Tibial artery (tissue), 4 donors: ENCODE measurements around the gene CCDC181.

Source experiments
- DNase-seq, 2 donors: peaks; one replicate each; pipeline ENCODE4 v3.0.0-alpha.2; 2019
- H3K27ac ChIP-seq, 2 donors: fragments of 200-600 bp; sonication (generic) in 1 of 2; 1 replicate in 1 of 2; 2 replicates in 1 of 2; pipeline ENCODE4 v1.5.1; 2018 to 2019; ENCODE audit warnings: mild to moderate bottlenecking in 1 of 2
- H3K27me3 ChIP-seq, 2 donors: fragments of 200-600 bp; sonication (generic) in 1 of 2; one replicate each; pipeline versions ENCODE4 v1.5.1 to v1.6.0; 2016 to 2019
- H3K36me3 ChIP-seq, 3 donors: fragments of 200-600 bp; sonication (generic) in 2 of 3; one replicate each; pipeline ENCODE4 v1.5.1; 2016 to 2019; ENCODE audit warnings: mild to moderate bottlenecking in 2 of 3
- H3K4me1 ChIP-seq, 4 donors: fragments of 200-600 bp; sonication (generic) in 2 of 4; 1 replicate in 3 of 4; 2 replicates in 1 of 4; pipeline ENCODE4 v1.5.1; 2016 to 2019
- H3K4me3 ChIP-seq, 2 donors: fragments of 200-600 bp; sonication (generic) in 1 of 2; 1 replicate in 1 of 2; 2 replicates in 1 of 2; pipeline ENCODE4 v1.5.1; 2018 to 2019; ENCODE audit warnings: mild to moderate bottlenecking in 2 of 2
- H3K9me3 ChIP-seq, 3 donors: fragments of 200-600 bp; sonication (generic) in 1 of 3; one replicate each; pipeline ENCODE4 v1.5.1; 2016 to 2019
- intact Hi-C: fragments of 100-400 bp; cut with DNase I; formaldehyde crosslinking; loops from one replicate; pipeline ENCODE4 v1.15.0; 2023; ENCODE audit warnings: low total_unique reads
- TF ChIP-seq, protein P1 (sequence below), 2 experiments: fragments of 200-600 bp in 1 of 2; fragments of 450-650 bp in 1 of 2; IDR thresholded peaks; one replicate each; pipeline ENCODE4 v1.5.1; 2017 to 2019; ENCODE audit warnings: antibody characterized with exemption in 2 of 2, mild to moderate bottlenecking in 1 of 2, moderate library complexity in 1 of 2

The CCDC181 gene

GRCh38 chr1:169460191-169460833 is 33.0 kb upstream of the CCDC181 start:
- intact Hi-C loops = no loop called here
- no peak for DNase-seq
- Histone ChIP-seq H3K4me1 (peaks cover 0 to 4% (median 0%) of the 10 kb centered on the region in 4 donors), H3K9me3 (peaks cover 0 to 11% (median 7%) of the 10 kb centered on the region in 3 donors), H3K27me3 (peaks cover 0 to 4% of the 10 kb centered on the region in 2 donors), H3K27ac (no peak overlapping the region), H3K36me3 (peaks cover 0 to 8% (median 7%) of the 10 kb centered on the region in 3 donors), H3K4me3 (no peak overlapping the region)
- TF ChIP-seq, protein P1, sequence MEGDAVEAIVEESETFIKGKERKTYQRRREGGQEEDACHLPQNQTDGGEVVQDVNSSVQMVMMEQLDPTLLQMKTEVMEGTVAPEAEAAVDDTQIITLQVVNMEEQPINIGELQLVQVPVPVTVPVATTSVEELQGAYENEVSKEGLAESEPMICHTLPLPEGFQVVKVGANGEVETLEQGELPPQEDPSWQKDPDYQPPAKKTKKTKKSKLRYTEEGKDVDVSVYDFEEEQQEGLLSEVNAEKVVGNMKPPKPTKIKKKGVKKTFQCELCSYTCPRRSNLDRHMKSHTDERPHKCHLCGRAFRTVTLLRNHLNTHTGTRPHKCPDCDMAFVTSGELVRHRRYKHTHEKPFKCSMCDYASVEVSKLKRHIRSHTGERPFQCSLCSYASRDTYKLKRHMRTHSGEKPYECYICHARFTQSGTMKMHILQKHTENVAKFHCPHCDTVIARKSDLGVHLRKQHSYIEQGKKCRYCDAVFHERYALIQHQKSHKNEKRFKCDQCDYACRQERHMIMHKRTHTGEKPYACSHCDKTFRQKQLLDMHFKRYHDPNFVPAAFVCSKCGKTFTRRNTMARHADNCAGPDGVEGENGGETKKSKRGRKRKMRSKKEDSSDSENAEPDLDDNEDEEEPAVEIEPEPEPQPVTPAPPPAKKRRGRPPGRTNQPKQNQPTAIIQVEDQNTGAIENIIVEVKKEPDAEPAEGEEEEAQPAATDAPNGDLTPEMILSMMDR (IDR thresholded peaks at IDR 0.05) = no peak

DNA sequence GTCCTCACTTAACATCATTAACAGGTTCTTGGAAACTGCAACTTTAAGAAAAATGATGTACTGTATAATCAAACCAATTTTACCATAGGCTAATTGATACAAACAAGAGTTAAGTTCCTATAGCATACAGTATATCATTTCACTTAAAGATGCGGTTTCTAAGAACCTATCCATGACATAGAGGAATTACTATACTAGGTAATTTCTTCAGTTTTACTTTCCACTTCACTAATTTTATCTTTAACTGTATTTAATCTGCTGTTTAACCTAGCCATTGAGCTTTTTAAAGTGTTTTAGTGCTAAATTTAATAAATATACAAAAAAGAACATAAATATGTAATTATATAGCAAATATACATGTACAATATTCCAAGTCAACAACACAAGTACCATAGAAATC is 30.2 kb upstream of the CCDC181 start:
- DNase-seq = no peak
- intact Hi-C loops = no loop called here
- Histone ChIP-seq H3K27ac (no peak overlapping the region), H3K4me1 (peaks cover 0 to 4% (median 0%) of the 10 kb centered on the region in 4 donors), H3K27me3 (peaks cover 0 to 4% of the 10 kb centered on the region in 2 donors), H3K36me3 (peaks cover 0 to 4% (median 0%) of the 10 kb centered on the region in 3 donors), H3K4me3 (no peak overlapping the region), H3K9me3 (peaks cover 0 to 11% (median 7%) of the 10 kb centered on the region in 3 donors)
- TF ChIP-seq, protein P1 (IDR thresholded peaks at IDR 0.05) = no peak

- Histone ChIP-seq H3K27ac (no peak overlapping the region), H3K27me3 (peaks cover 0 to 4% of the 10 kb centered on the region in 2 donors), H3K36me3 (peaks cover 0 to 4% (median 0%) of the 10 kb centered on the region in 3 donors), H3K4me3 (no peak overlapping the region), H3K9me3 (peaks cover 0 to 11% (median 7%) of the 10 kb centered on the region in 3 donors), H3K4me1 (peaks cover 0 to 4% (median 0%) of the 10 kb centered on the region in 4 donors)
- DNase-seq = no peak
- intact Hi-C loops = no loop called here
- TF ChIP-seq, protein P1 (IDR thresholded peaks at IDR 0.05) = no peak
These were observed 28.8 kb upstream of the CCDC181 start for GRCh38 chr1:169456029-169456428.

DNA sequence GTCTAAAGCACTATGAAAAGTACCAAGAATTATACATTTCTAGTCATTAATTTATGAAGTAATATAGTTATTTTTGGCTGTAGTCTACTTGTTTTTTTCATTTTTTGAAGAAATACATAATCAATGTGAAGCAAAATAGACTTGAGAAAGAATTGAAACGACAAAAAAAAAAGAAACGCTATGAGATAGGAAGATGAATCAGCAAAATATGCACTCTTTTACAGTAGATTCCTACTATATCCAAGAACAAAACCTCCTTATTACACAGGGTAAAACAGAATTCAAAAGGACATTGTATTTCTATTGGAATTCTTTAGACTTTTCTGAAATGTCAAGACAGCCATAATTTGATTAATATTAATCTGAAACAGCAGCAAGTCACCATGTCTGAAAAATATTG is 25.6 kb upstream of the CCDC181 start:
- intact Hi-C loops = no loop called here
- Histone ChIP-seq H3K4me3 (no peak overlapping the region), H3K4me1 (no peaks in the 10 kb centered on the region), H3K27me3 (no peaks in the 10 kb centered on the region), H3K9me3 (peaks cover 0 to 11% (median 7%) of the 10 kb centered on the region in 3 donors), H3K27ac (no peak overlapping the region), H3K36me3 (peaks cover 0 to 4% (median 0%) of the 10 kb centered on the region in 3 donors)
- DNase-seq = no peak
- TF ChIP-seq, protein P1 (IDR thresholded peaks at IDR 0.05) = no peak

GRCh38 chr1:169451218-169451824 is 24.0 kb upstream of the CCDC181 start:
- intact Hi-C loops = no loop called here

More at GRCh38 chr1:169451218-169451824, 24.0 kb upstream of the CCDC181 start:
- H3K4me1 ChIP-seq = no peaks in the 10 kb centered on the region
- TF ChIP-seq, protein P1 (IDR thresholded peaks at IDR 0.05) = no peak
- no peak overlapping the region for H3K27ac ChIP-seq
- H3K27me3 ChIP-seq = no peaks in the 10 kb centered on the region
- H3K4me3 ChIP-seq = no peak overlapping the region
- DNase-seq = no peak
- peaks cover 0 to under 1% (median 0%) of the 10 kb centered on the region in 3 donors for H3K9me3 ChIP-seq
- H3K36me3 ChIP-seq = no peaks in the 10 kb centered on the region
